SU-DHL-6 (cell line): Measurements from ENCODE around the gene NUTF2.
"Not testable (repeated sequence)": the region's sequence is repeated elsewhere in the genome, so short reads cannot be mapped to it uniquely, and the experiment has no call there.

ENCODE experiments used
- H2AFZ ChIP-seq: fragments of 200-600 bp; sonication (generic); 2 replicates; pipeline ENCODE4 v1.6.1; 2014; ENCODE audit warnings: low read depth, mild to moderate bottlenecking, moderate library complexity, mixed read lengths, antibody characterized with exemption, low read length; ENCODE audit not compliant: severe bottlenecking
- H3F3A ChIP-seq: fragments of 200-600 bp; shearing (Covaris generic); 2 replicates; pipeline ENCODE4 v1.6.0; 2016; ENCODE audit warnings: antibody characterized with exemption, mild to moderate bottlenecking; ENCODE audit not compliant: insufficient read depth
- H3K27ac ChIP-seq: fragments of 200-600 bp; sonication (generic); 2 replicates; pipeline ENCODE4 v1.5.1; 2016; ENCODE audit warnings: low read depth, mild to moderate bottlenecking, low read length, moderate library complexity, mixed read lengths
- H3K27me3 ChIP-seq: fragments of 200-600 bp; sonication (generic), shearing (Covaris generic); 2 replicates; pipeline ENCODE4 v1.6.0; 2014; ENCODE audit warnings: mild to moderate bottlenecking, low read length
- H3K36me3 ChIP-seq: fragments of 200-600 bp; sonication (generic); 2 replicates; pipeline ENCODE4 v1.6.1; 2014; ENCODE audit warnings: mild to moderate bottlenecking, low read length, mixed read lengths
- H3K4me2 ChIP-seq: fragments of 300-600, 200-600 bp; shearing (Covaris generic), sonication (generic); 2 replicates; pipeline ENCODE4 v1.6.0; 2014; ENCODE audit warnings: low read length, low read depth, mild to moderate bottlenecking; ENCODE audit not compliant: poor library complexity, severe bottlenecking
- H3K4me3 ChIP-seq: fragments of 200-600 bp; sonication (generic); 2 replicates; pipeline ENCODE4 v1.5.1; 2014; ENCODE audit warnings: antibody characterized with exemption, low read length, mild to moderate bottlenecking, mixed read lengths; ENCODE audit not compliant: insufficient read depth, poor library complexity, severe bottlenecking
- H3K79me2 ChIP-seq: fragments of 200-600 bp; sonication (generic); 2 replicates; pipeline ENCODE4 v1.6.1; 2014; ENCODE audit warnings: mild to moderate bottlenecking, low read length, moderate library complexity; ENCODE audit not compliant: insufficient read depth
- H3K9ac ChIP-seq: fragments of 200-600 bp; sonication (generic); 2 replicates; pipeline ENCODE4 v1.7.0; 2014; ENCODE audit warnings: mild to moderate bottlenecking, low read length
- H3K9me2 ChIP-seq: fragments of 200-600 bp; sonication (generic); replicated peaks from 2 replicates; pipeline ENCODE4 v1.6.1; 2014; ENCODE audit warnings: low read length; ENCODE audit not compliant: insufficient read depth
- H3K9me3 ChIP-seq: fragments of 200-600 bp; sonication (generic); 2 replicates; pipeline ENCODE4 v1.6.1; 2014; ENCODE audit warnings: low read length, mixed read lengths; ENCODE audit not compliant: insufficient read depth
- H4K20me1 ChIP-seq: fragments of 200-600 bp; sonication (generic); 2 replicates; pipeline ENCODE4 v1.6.1; 2014; ENCODE audit warnings: low read depth, mild to moderate bottlenecking, antibody characterized with exemption, low read length, moderate library complexity, mixed read lengths
- EZH2phosphoT487 ChIP-seq: fragments of 200-600 bp; sonication (generic), shearing (Covaris generic); conservative IDR thresholded peaks from 2 replicates; pipeline ENCODE4 v1.6.1; 2018; ENCODE audit warnings: mild to moderate bottlenecking, antibody characterized with exemption, low read length, moderate library complexity, mixed read lengths
- TF ChIP-seq, protein P1 (sequence below): fragments of 200-600 bp; sonication (generic); IDR thresholded peaks from one replicate; pipeline ENCODE4 v1.5.1; 2017; ENCODE audit warnings: antibody characterized with exemption, mild to moderate bottlenecking, low read length, moderate library complexity; ENCODE audit not compliant: insufficient read depth, poor library complexity, severe bottlenecking

The NUTF2 gene

DNA sequence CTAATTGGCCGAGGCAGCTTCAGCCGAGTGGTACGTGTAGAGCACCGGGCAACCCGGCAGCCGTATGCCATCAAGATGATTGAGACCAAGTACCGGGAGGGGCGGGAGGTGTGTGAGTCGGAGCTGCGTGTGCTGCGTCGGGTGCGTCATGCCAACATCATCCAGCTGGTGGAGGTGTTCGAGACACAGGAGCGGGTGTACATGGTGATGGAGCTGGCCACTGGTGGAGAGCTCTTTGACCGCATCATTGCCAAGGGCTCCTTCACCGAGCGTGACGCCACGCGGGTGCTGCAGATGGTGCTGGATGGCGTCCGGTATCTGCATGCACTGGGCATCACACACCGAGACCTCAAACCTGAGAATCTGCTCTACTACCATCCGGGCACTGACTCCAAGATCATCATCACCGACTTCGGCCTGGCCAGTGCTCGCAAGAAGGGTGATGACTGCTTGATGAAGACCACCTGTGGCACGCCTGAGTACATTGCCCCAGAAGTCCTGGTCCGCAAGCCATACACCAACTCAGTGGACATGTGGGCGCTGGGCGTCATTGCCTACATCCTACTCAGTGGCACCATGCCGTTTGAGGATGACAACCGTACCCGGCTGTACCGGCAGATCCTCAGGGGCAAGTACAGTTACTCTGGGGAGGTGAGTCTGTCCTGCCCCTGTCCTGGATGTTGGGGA lies 62.5 kb downstream of the NUTF2 start:
- Histone ChIP-seq H4K20me1 (no peaks in the 10 kb centered on the region), H3K27ac (no peak overlapping the region), H3K4me3 (no peak overlapping the region), H3K27me3 (no peaks in the 10 kb centered on the region), H3K36me3 (no peaks in the 10 kb centered on the region), H3K4me2 (no peak overlapping the region), H3K79me2 (no peaks in the 10 kb centered on the region), H3K9me3 (no peaks in the 10 kb centered on the region), H3F3A (no peaks in the 10 kb centered on the region), H3K9me2 (no peaks in the 10 kb centered on the region), H3K9ac (no peak overlapping the region), H2AFZ (no peak overlapping the region)
- TF ChIP-seq EZH2phosphoT487: no peak
- TF ChIP-seq, protein P1, sequence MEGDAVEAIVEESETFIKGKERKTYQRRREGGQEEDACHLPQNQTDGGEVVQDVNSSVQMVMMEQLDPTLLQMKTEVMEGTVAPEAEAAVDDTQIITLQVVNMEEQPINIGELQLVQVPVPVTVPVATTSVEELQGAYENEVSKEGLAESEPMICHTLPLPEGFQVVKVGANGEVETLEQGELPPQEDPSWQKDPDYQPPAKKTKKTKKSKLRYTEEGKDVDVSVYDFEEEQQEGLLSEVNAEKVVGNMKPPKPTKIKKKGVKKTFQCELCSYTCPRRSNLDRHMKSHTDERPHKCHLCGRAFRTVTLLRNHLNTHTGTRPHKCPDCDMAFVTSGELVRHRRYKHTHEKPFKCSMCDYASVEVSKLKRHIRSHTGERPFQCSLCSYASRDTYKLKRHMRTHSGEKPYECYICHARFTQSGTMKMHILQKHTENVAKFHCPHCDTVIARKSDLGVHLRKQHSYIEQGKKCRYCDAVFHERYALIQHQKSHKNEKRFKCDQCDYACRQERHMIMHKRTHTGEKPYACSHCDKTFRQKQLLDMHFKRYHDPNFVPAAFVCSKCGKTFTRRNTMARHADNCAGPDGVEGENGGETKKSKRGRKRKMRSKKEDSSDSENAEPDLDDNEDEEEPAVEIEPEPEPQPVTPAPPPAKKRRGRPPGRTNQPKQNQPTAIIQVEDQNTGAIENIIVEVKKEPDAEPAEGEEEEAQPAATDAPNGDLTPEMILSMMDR: no peak

DNA sequence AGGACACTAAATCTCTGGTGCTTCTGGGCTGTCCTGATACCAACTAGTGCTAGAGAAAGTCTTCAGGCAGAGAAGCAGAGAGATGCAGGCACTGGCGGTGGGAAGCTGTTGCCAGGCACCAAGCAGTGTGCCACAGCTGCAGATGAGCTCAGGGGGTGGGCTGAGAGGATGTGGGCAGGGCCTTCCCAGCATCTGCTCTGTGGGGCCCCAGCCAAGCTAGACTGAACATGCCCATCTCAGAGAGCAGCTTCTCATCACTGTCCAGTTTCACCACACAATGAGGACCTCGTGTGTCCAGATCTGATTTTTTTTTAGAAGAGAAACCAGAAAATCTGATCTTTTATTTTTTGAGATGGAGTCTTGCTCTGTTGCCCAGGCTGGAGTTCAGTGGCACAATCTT lies 63.4 kb downstream of the NUTF2 start:
- H3K4me2 ChIP-seq: no peak overlapping the region
- H3K9me2 ChIP-seq: no peaks in the 10 kb centered on the region
- H3K79me2 ChIP-seq: no peaks in the 10 kb centered on the region
- H3K36me3 ChIP-seq: no peaks in the 10 kb centered on the region
- H3F3A ChIP-seq: no peaks in the 10 kb centered on the region
- H2AFZ ChIP-seq: no peak overlapping the region
- no peak overlapping the region for H3K9ac ChIP-seq
- TF ChIP-seq EZH2phosphoT487: no peak
- TF ChIP-seq, protein P1: no peak
- H3K27me3 ChIP-seq: no peaks in the 10 kb centered on the region
- H4K20me1 ChIP-seq: no peaks in the 10 kb centered on the region
- no peak overlapping the region for H3K4me3 ChIP-seq
- no peaks in the 10 kb centered on the region for H3K9me3 ChIP-seq
- H3K27ac ChIP-seq: no peak overlapping the region

DNA sequence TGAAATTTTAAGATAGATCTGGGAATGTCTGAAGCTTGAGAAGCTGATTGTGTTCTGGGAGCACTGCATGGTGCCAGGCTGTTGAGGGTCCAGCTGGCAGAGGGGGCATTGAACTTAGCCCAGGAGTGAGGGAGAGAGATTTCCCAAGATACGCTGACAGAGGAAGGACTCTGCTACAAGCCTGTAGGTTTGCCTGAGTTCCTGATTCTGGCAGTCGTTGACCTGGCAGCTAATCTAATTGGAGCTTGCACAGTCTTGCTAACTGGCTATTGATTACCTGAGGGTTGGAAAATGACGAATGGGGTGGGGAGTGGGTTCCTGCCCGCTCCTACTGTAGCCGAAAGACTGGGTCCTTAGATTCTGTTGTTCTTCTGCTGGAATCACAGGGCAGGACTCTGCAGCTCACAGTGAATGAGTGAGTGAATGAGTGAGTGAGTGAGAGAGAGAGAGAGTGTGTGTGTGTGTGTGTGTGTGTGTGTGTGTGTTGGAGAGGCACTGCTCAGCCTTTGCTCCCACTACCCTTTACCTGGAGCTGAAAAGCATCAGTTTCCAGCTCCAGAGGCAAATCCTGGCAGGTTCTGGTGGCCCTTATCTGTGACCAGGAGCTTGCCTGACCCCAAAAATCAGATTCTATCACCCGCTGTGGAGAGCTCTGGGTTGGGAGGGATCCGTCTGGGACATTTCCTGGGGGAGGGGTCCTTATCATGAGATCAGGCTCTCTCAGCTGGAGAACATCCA lies 68.2 kb downstream of the NUTF2 start:
- Histone ChIP-seq H3K9ac (no peak overlapping the region), H3K4me2 (no peak overlapping the region), H3F3A (no peaks in the 10 kb centered on the region), H3K27ac (no peak overlapping the region), H3K9me2 (no peaks in the 10 kb centered on the region), H3K79me2 (no peaks in the 10 kb centered on the region), H3K36me3 (no peaks in the 10 kb centered on the region), H3K4me3 (no peak overlapping the region), H4K20me1 (no peaks in the 10 kb centered on the region), H3K9me3 (no peaks in the 10 kb centered on the region), H2AFZ (no peak overlapping the region), H3K27me3 (no peaks in the 10 kb centered on the region)
- TF ChIP-seq EZH2phosphoT487: no peak
- TF ChIP-seq, protein P1: no peak

DNA sequence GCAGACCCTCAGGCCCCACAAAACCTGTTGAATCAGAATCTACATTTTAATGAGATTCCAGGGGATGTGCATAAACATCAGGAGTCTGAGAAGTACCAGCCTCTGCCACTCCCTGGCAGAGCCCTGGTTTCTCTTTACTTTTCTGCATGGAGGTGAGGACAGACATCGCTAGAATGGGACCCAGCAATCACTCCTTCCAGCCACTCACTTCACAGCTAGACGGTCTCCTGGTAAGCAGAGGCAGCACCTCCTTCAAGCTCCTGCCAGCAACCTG lies 68.7 kb downstream of the NUTF2 start:
- H3F3A ChIP-seq, H3K9me3 ChIP-seq, H3K4me3 ChIP-seq, H3K27ac ChIP-seq, H3K4me2 ChIP-seq, H3K9ac ChIP-seq, H3K36me3 ChIP-seq, H4K20me1 ChIP-seq, H3K27me3 ChIP-seq, H3K9me2 ChIP-seq, H2AFZ ChIP-seq, H3K79me2 ChIP-seq: not testable (repeated sequence)
